NCI-H146 (cell line): ENCODE measurements around the gene ABTB2.

Experiments
- DNase-seq: peaks from one replicate; lab custom pipeline; 2025; lab: John Stamatoyannopoulos, UW

Gene ABTB2

DNA sequence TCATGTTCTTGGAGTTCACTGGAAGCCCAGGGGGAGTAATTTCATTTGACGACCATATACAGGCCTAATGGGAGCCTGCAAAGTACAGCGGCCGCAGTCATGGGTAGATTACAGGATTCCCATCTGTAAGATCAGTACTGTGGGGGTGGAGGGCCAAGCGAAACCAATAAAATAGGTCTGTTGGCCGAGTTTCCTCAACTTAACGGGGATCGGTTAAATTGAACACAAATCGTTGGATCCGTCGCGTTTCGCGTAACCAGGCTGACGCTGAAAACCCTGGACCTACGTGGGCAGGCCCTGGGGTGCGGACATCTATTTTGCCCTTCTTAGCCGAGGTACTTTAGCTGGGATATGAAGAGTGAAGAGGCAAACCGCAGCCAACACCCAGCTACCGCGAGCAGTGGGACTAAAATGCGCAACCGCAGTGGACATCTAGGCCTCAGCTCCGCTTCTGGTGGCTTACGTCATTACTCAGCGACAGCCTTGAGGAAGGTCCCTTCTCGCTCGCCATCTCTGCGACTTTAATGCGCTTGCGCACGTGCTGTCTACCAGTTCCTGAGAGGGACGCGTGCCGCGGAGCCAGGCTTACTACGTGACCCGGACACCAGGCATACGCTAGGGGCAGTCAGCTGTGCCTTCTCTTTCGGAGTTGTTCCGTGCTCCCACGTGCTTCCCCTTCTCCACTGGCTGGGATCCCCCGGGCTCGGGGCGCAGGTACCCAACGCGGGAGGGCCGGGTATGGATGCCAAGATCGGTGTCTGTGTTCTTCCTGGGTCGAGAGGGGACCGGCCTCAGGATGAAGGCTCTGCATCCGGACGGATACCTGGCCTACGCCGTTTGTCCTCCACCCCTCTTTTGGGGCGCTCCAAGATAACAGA, 252.5 kb downstream of the ABTB2 start, which contains the start of gene NAT10:
Gene NAT10, plus strand, starts transcription at position 551 of the 878 bp plus-strand sequence. CDS start 2,597 bp downstream, outside the sequence.
- DNase-seq, result peak; percentile 97

DNA sequence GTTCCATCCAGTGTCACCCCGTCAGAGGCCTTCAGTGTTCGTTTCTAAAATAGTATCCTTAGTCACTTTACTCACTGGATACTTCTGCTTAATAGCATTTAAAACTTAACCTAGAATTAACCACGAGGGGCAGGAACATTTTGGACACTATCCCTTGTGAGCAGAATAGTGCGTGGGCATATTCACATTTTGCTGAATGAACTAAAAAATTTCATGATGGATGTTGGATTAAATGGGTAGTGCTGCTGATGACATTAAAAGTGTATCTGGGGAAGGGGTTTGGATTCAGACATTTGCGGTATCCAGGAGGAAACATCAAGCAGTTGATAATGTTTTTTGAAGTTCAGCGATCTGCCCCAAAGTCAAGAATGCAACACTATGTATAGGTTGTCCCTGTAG, 253.1 kb downstream of the ABTB2 start:
- no peak for DNase-seq
